Right lobe of liver (tissue), 6 donors: ENCODE measurements around the gene CAMK2D. TPM values are rescaled to one million over a fixed set of nuclear protein-coding genes. Genes with fewer than 3 reads are reported as not detected.

ENCODE experiments used
- ATAC-seq, 4 donors: fragments of 200-7000 bp; cut with Tn5 transposase; one replicate each; pipeline ENCODE4 v1.9.1; 2020; ENCODE audit warnings: mild to moderate bottlenecking in 4 of 4, moderate library complexity in 4 of 4
- DNase-seq, 3 donors: peaks; one replicate each; pipeline ENCODE4 v3.0.0-alpha.2; 2020
- H3K27ac ChIP-seq, 3 donors: fragments of 200-600 bp; one replicate each; pipeline ENCODE4 v1.8.0; 2022
- H3K27me3 ChIP-seq, 2 donors: fragments of 200-600 bp; one replicate each; pipeline ENCODE4 v1.8.0; 2022
- H3K36me3 ChIP-seq, 4 donors: fragments of 200-600 bp; sonication (generic) in 1 of 4; one replicate each; pipeline versions ENCODE4 v1.5.1 to v1.8.0; 2017 to 2022; ENCODE audit warnings: control low read depth in 1 of 4
- H3K4me1 ChIP-seq, 4 donors: fragments of 200-600 bp; sonication (generic) in 1 of 4; one replicate each; pipeline versions ENCODE4 v1.5.1 to v1.8.0; 2017 to 2022; ENCODE audit warnings: control low read depth in 1 of 4
- H3K4me3 ChIP-seq, 3 donors: fragments of 200-600 bp; one replicate each; pipeline ENCODE4 v1.8.0; 2022
- H3K9me3 ChIP-seq, 4 donors: fragments of 200-600 bp; sonication (generic) in 1 of 4; one replicate each; pipeline versions ENCODE4 v1.5.1 to v1.8.0; 2017 to 2022; ENCODE audit warnings: control low read depth in 1 of 4
- POLR2A ChIP-seq: fragments of 450-650 bp; IDR thresholded peaks from one replicate; pipeline ENCODE4 v1.6.1; 2017; ENCODE audit warnings: antibody characterized with exemption, mild to moderate bottlenecking
- WGBS: methylation state at CpG from one replicate; pipeline ENCODE4 v1.1.6; 2018; ENCODE audit warnings: low coverage, low lambda C conversion rate; ENCODE audit not compliant: insufficient coverage; ENCODE audit errors: missing lambda C conversion rate; 5-methylcytosine and 5-hydroxymethylcytosine counted together
- intact Hi-C, 2 donors: fragments of 100-400 bp; cut with DNase I; formaldehyde crosslinking; loops; one replicate each; pipeline versions ENCODE4 v1.11.2 to v1.14.1; 2022
- total RNA-seq, 6 experiments: library from RNA; depleted of rRNA in 2 of 6; stranded (reverse); fragments of >200 nt in 2 of 6; fragmentation: NEBNext Ultra II Directional in 3 of 6; extraction: Animal tissue kit (Norgen Biotek cat#: 25700) in 3 of 6; gene quantifications; one replicate each; pipeline versions ENCODE4 v1.1.0 to v1.2.4, GENCODE V29; 2016 to 2023
- TF ChIP-seq, protein P1 (sequence below), 4 donors: fragments of 200-600 bp in 3 of 4; fragments of 450-650 bp in 1 of 4; IDR thresholded peaks; one replicate each; pipeline versions ENCODE4 v1.5.1 to v1.8.0; 2016 to 2022; ENCODE audit warnings: antibody characterized with exemption in 4 of 4, mild to moderate bottlenecking in 2 of 4
- donor health status: DM: no; HTN: yes; CAD: no.
- donor health status: DM: no; HTN: no; CAD: no.
- donor health status: DM: no; HTN: no; CAD: no.
- donor health status: DM: no; HTN: yes; CAD: no.
- donor health status: DM: no; HTN: yes; CAD: no.

Gene CAMK2D
- total RNA-seq, 6 experiments from 2014 or later = 17.0 to 30.6 (median 22.6) TPM

DNA sequence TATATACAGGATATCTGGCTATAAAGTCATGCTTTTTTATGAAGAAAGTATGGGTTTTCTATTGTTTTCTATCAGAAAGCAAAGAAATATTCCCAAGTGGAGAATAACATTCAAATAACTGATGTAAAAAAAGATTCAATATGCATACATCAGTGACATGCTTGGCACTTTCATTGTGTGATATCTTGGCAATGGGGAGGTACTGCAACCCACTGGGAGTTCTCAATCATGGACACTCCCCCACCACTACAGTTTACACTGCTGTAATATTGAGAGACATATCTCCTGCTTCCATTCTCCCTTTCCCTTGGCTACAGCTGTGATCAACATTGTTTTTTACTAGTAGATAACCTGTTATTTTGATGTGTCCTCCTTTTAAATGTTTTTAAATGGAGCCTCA, 257.8 kb downstream of the CAMK2D start:
- no peaks in the 10 kb centered on the region for H3K27me3 ChIP-seq
- H3K4me3 ChIP-seq = no peak overlapping the region
- H3K9me3 ChIP-seq = no peaks in the 10 kb centered on the region
- peaks cover 0 to 4% (median 0%) of the 10 kb centered on the region in 4 donors for H3K4me1 ChIP-seq
- peaks cover 0 to 8% (median 0%) of the 10 kb centered on the region in 4 donors for H3K36me3 ChIP-seq
- DNase-seq = no peak
- no peak for ATAC-seq
- TF ChIP-seq, protein P1, sequence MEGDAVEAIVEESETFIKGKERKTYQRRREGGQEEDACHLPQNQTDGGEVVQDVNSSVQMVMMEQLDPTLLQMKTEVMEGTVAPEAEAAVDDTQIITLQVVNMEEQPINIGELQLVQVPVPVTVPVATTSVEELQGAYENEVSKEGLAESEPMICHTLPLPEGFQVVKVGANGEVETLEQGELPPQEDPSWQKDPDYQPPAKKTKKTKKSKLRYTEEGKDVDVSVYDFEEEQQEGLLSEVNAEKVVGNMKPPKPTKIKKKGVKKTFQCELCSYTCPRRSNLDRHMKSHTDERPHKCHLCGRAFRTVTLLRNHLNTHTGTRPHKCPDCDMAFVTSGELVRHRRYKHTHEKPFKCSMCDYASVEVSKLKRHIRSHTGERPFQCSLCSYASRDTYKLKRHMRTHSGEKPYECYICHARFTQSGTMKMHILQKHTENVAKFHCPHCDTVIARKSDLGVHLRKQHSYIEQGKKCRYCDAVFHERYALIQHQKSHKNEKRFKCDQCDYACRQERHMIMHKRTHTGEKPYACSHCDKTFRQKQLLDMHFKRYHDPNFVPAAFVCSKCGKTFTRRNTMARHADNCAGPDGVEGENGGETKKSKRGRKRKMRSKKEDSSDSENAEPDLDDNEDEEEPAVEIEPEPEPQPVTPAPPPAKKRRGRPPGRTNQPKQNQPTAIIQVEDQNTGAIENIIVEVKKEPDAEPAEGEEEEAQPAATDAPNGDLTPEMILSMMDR (IDR thresholded peaks at IDR 0.05) = no peak
- TF ChIP-seq POLR2A = no peak
- no peak overlapping the region for H3K27ac ChIP-seq
- intact Hi-C loops = no loop called here

DNA sequence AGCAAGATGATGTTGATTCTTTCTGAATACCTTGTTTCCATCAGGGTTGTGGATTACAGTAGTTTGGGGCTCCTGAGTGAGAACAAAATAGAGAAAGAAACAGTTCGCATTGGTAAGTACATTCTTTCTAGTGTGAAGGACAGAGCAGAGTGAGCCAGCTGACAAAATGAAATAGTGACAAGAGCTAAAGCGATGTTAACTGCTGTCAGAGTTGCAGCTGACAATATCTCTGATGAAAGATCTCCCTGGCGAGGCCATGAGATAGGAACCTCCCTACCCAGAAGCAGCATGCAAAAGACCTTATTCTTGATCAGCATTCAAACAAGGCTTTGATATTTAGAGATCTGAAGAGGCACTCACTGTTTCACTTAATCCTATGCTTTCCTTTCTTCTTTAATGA, 258.6 kb downstream of the CAMK2D start:
- no peak overlapping the region for H3K4me3 ChIP-seq
- no peak overlapping the region for H3K27ac ChIP-seq
- peaks cover 0 to 7% (median 0%) of the 10 kb centered on the region in 4 donors for H3K4me1 ChIP-seq
- no peak for ATAC-seq
- DNase-seq = no peak
- no peaks in the 10 kb centered on the region for H3K9me3 ChIP-seq
- intact Hi-C loops = no loop called here
- peaks cover 0 to 3% (median 0%) of the 10 kb centered on the region in 4 donors for H3K36me3 ChIP-seq
- TF ChIP-seq POLR2A = no peak
- TF ChIP-seq, protein P1 (IDR thresholded peaks at IDR 0.05) = no peak
- H3K27me3 ChIP-seq = no peaks in the 10 kb centered on the region
- 86% methylated on average over 3 of the region's 3 CpGs for WGBS

DNA sequence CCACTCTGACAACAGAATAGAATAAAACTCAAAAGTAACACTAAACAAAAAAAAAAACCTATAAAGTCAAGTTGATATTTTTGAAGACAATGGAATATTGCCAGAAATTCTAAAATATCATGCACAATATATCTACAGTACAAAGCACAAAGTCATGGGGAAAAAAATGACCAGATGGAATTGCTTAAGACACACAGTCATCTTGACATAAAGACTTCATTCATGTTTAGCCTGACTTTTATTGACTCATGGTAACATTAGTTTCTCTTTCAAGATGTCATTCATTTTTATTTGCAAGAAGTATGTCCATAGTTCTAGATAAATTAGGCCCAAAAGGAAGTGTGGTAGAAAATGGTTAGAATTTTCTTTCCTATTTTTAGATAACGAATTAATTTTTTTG, 259.1 kb downstream of the CAMK2D start:
- TF ChIP-seq POLR2A = no peak
- TF ChIP-seq, protein P1 (IDR thresholded peaks at IDR 0.05) = no peak
- Histone ChIP-seq H3K27ac (no peak overlapping the region), H3K9me3 (no peaks in the 10 kb centered on the region), H3K36me3 (no peaks in the 10 kb centered on the region), H3K27me3 (no peaks in the 10 kb centered on the region), H3K4me3 (no peak overlapping the region), H3K4me1 (peaks cover 0 to 11% (median 0%) of the 10 kb centered on the region in 4 donors)
- whole genome bisulfite sequencing = 92% methylated on average over 1 of the region's 1 CpG
- DNase-seq (no peak), ATAC-seq (no peak)
- intact Hi-C loops = no loop called here

DNA sequence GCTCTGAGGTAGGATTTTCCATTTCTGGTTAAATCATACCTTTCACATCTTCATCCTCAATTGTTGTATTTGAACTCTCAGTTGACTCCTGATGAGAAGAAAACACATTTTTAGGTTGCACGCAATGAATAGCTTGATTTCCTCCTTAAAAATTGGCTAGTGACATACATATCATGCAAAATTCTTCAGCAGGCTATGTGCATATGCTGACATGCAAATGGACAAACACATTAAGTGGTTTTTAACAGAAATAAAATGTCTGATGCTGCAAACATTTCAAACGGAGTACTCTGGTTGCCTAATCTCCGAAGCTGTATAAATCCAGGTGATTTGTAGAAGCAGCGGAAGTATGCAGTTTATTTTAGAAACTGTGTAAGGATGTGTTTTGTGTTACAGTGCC, 261.1 kb downstream of the CAMK2D start:
- 88% methylated on average over 4 of the region's 4 CpGs for WGBS
- no peak overlapping the region for H3K27ac ChIP-seq
- no peak overlapping the region for H3K4me3 ChIP-seq
- DNase-seq = no peak
- no peak for TF ChIP-seq POLR2A
- TF ChIP-seq, protein P1 (IDR thresholded peaks at IDR 0.05) = no peak
- intact Hi-C loops = no loop called here
- H3K36me3 ChIP-seq = no peaks in the 10 kb centered on the region
- H3K4me1 ChIP-seq = peaks cover 0 to 19% (median 0%) of the 10 kb centered on the region in 4 donors
- H3K9me3 ChIP-seq = no peaks in the 10 kb centered on the region
- H3K27me3 ChIP-seq = no peaks in the 10 kb centered on the region
- ATAC-seq = no peak

DNA sequence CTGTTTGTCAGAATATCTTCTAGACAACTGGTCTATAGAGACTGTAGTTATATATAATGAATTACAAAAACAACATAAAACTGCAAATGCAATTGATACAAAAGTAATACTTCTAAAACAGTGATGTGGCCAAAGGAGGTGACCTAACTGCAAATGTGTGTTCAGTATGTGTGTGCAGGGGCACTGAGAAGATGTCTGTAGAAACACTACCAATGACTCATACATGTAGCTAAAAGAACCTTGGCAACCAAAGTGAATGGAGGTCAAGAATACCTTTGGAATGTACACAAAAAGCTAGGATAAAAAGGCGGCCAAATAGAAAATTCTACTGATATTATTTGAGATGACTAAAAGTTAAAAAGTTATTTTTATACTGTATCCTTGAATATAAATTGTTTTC, 261.8 kb downstream of the CAMK2D start:
- Histone ChIP-seq H3K4me3 (no peak overlapping the region), H3K27ac (no peak overlapping the region), H3K4me1 (peaks cover 0 to 19% (median 0%) of the 10 kb centered on the region in 4 donors), H3K36me3 (no peaks in the 10 kb centered on the region), H3K9me3 (no peaks in the 10 kb centered on the region), H3K27me3 (no peaks in the 10 kb centered on the region)
- TF ChIP-seq POLR2A = no peak
- TF ChIP-seq, protein P1 (IDR thresholded peaks at IDR 0.05) = no peak
- intact Hi-C loops = no loop called here
- DNase-seq (no peak), ATAC-seq (peak in 3 of 4 donors; percentile 21 to 66 (median 45))
- WGBS = 42% methylated on average over 1 of the region's 1 CpG
